Cardiac muscle cell (in vitro differentiated cells and primary cell): Measurements from ENCODE around the gene DENND6B. TPM values are rescaled to one million over a fixed set of nuclear protein-coding genes. Genes with fewer than 3 reads are reported as not detected.

Experiments
- DNase-seq, 2 donors: peaks; one replicate each; pipeline versions ENCODE4 v3.0.0 to v3.0.0-alpha.2; 2010 to 2017; ENCODE audit warnings: low read depth in 1 of 2, low spot score in 1 of 2
- H3K27ac ChIP-seq: fragments of 200-600 bp; sonication (generic); 2 replicates; pipeline ENCODE4 v1.5.1; 2016
- H3K27me3 ChIP-seq: fragments of 200-600 bp; sonication (generic); 2 replicates; pipeline ENCODE4 v1.6.0; 2016; ENCODE audit warnings: control low read depth
- H3K36me3 ChIP-seq: fragments of 200-600 bp; sonication (generic); 2 replicates; pipeline ENCODE4 v1.5.1; 2016; ENCODE audit warnings: control low read depth
- H3K4me1 ChIP-seq: fragments of 200-600 bp; sonication (generic); 2 replicates; pipeline ENCODE4 v1.8.1; 2017; ENCODE audit warnings: low read depth, mild to moderate bottlenecking, mixed run types
- H3K4me3 ChIP-seq: fragments of 200-600 bp; sonication (generic); 2 replicates; pipeline ENCODE4 v1.5.1; 2016; ENCODE audit warnings: mild to moderate bottlenecking
- H3K9me3 ChIP-seq: fragments of 200-600 bp; sonication (generic); 2 replicates; pipeline ENCODE4 v1.5.1; 2017; ENCODE audit warnings: low read depth, mild to moderate bottlenecking, control low read depth
- CTCF ChIP-seq: IDR thresholded peaks from 2 replicates; pipeline ENCODE4 v1.5.1; 2012; ENCODE audit warnings: low read depth, mild to moderate bottlenecking, low read length
- polyA plus RNA-seq: library from polyadenylated mRNA; unstranded; fragments of >200 nt; fragmentation: Nextera tagmentation; extraction: Ambion mirVana; gene quantifications from 2 replicates; pipeline ENCODE4 v1.2.1, GENCODE V29; 2016
- total RNA-seq: library from RNA; depleted of rRNA; stranded (reverse); fragments of >200 nt; gene quantifications from 2 replicates; pipeline ENCODE4 v1.2.3, GENCODE V29; 2016

Gene DENND6B
- total and polyA plus RNA-seq, 2 experiments from 2014 or later, result 7.0 to 13.3 TPM

- no peaks in the 10 kb centered on the region for H3K36me3 ChIP-seq
- H3K27ac ChIP-seq, result no peak overlapping the region
- H3K9me3 ChIP-seq, result no peaks in the 10 kb centered on the region
- peaks cover 9% of the 10 kb centered on the region for H3K4me1 ChIP-seq
- peaks cover 69% of the 10 kb centered on the region for H3K27me3 ChIP-seq
- no peak for TF ChIP-seq CTCF
- DNase-seq, result peak; percentile 79 to 92
- H3K4me3 ChIP-seq, result peak overlapping the region; percentile 20
Observed at GRCh38 chr22:50270666-50271394, 56.0 kb downstream of the DENND6B start.

- Histone ChIP-seq H3K36me3 (no peaks in the 10 kb centered on the region), H3K9me3 (no peaks in the 10 kb centered on the region), H3K27me3 (peaks cover 75% of the 10 kb centered on the region), H3K4me3 (peak within 1 kb of the TSS; percentile 20), H3K27ac (no peak within 1 kb of the TSS), H3K4me1 (peaks cover 9% of the 10 kb centered on the region)
- DNase-seq, result peak; percentile 36 to 63
- TF ChIP-seq CTCF, result no peak
Observed at GRCh38 chr22:50269970-50270665, 56.7 kb downstream of the DENND6B start, which contains the start of gene MAPK11. TSS of gene MAPK11 (minus strand) at chr22:50270380. CDS start at chr22:50270292, 88 bp downstream.

- no peak for DNase-seq
- Histone ChIP-seq H3K27me3 (peaks cover 79% of the 10 kb centered on the region), H3K4me1 (peaks cover 9% of the 10 kb centered on the region), H3K9me3 (no peaks in the 10 kb centered on the region), H3K4me3 (no peak overlapping the region), H3K36me3 (no peaks in the 10 kb centered on the region), H3K27ac (no peak overlapping the region)
- no peak for TF ChIP-seq CTCF
Observed at GRCh38 chr22:50269573-50269969, 57.2 kb downstream of the DENND6B start.

GRCh38 chr22:50268655-50269113 is 58.1 kb downstream of the DENND6B start:
- Histone ChIP-seq H3K4me1 (peaks cover 7% of the 10 kb centered on the region), H3K9me3 (no peaks in the 10 kb centered on the region)

More at GRCh38 chr22:50268655-50269113, 58.1 kb downstream of the DENND6B start:
- Histone ChIP-seq H3K4me3 (no peak overlapping the region), H3K27ac (no peak overlapping the region), H3K36me3 (no peaks in the 10 kb centered on the region), H3K27me3 (peaks cover 79% of the 10 kb centered on the region)
- TF ChIP-seq CTCF, result no peak
- peak in 1 of 2 donors; percentile 38 for DNase-seq
